NCI-H128 (cell line): ENCODE measurements around the gene NFASC.

Experiments
- DNase-seq: peaks from one replicate; lab custom pipeline; 2025; ENCODE audit not compliant: unreplicated experiment; lab: John Stamatoyannopoulos, UW

The NFASC gene

DNA sequence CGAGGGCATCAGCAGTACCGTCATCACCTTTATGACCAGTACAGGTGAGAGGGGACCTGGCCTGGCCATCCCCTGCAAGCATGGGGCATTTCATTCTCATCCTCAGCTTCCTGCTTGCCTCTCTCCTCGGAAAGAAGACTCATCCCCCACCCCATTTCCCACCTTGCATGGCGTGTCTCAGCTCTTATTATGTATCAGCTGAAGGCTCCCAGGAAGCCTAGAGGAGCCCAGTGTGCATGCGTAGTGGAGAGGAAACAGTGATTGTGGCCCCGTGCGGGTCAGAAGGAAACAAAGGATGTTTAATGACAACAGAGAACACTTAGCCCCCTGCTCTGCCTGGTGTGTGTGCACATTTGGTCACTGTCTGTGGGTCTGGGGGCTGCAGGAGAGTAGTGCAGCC lies 132.0 kb downstream of the NFASC start:
- DNase-seq = no peak

DNA sequence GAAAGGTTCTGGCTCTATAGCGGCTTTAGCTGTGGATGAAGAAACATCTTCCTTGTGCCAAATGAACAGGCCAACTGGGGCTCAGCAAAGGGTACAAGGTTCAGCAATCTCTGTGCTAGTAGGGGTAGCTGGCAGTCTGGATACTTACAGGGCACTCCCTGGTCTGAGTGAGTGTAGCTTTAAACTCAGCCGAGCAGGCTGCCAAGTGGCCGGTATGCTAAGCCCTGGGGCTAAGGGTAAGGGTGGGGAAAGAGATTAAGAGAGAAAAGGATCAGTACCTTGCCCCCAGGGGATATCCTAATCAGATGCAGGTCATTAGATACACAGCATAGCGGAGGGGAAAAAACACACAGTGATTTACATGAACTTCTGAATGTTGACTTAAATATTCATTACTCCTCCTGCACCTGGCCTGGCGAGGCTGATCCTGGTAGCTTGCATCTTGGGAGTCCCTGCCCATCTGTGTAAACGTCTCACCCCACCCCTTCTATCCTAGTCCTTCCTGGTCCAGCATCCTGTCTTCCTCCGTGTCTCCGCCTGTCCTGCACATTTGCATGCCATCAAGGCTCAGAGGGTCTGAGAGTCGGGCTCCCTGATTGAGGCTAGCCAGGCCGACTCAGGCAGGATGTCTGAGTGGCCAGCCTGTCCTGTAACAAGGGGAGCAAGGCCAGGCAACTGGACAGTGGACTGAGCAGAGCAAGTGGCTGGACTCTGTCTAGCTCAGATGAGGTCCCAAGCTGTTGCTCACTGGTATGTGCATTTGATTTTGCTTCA lies 132.9 kb downstream of the NFASC start:
- DNase-seq = no peak

DNA sequence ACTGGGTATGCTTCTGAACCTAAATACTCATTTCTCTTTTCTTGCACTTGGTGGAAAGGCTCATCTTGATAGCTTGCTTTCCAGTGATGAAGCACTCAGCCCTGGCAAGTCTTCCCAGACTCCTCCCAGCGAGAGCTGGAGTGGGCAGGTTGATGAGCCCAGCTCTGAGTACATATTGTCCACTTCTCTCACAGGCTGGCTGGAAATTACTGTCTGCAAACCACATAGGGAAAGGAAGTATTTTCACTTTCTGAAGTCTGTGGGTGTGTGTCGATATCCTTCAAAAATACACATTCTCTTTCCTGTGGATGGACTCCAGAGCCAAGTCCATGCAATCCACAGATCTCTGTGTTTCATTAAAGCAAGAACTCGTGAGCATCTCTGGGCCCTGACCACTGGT lies 133.7 kb downstream of the NFASC start:
- no peak for DNase-seq

DNA sequence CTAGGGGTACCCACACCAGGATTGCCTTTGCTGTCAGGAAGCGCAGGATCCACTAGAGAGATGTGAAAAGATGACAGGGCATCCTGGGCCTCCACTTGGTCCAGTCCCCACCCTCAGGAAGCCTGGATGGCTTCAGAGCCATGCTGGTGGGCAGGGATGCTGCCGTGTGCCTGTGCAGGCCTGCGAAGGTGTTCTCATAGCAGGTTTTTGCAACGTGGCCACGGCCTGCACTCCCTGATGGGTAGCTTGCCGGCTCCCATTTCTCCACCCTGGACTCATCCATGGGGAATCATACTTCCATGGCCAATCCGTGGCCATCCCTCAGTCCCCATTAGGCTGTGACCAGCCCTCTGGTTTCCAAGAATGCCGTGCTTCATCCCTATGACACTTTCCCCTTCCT lies 138.2 kb downstream of the NFASC start:
- DNase-seq = no peak

DNA sequence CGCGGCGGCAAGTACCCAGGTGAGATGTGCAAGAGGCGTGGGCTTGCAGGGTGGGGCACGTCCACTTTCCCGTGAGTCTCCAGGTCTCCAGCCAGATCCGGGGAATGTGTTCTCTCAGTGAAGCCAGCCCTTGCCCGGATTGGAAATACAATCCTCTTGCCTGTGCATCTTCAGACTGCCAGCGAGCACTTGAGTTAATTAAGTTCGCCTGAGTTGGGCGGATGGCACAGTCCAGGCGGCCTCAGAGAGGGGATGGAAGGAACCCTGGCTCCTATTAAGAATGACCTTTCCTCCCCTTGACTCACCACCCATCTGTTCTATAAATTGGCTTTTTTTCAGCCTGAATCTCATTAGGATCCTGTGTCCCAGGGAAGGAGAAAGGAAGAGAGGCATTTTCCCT lies 139.0 kb downstream of the NFASC start:
- DNase-seq = no peak

DNA sequence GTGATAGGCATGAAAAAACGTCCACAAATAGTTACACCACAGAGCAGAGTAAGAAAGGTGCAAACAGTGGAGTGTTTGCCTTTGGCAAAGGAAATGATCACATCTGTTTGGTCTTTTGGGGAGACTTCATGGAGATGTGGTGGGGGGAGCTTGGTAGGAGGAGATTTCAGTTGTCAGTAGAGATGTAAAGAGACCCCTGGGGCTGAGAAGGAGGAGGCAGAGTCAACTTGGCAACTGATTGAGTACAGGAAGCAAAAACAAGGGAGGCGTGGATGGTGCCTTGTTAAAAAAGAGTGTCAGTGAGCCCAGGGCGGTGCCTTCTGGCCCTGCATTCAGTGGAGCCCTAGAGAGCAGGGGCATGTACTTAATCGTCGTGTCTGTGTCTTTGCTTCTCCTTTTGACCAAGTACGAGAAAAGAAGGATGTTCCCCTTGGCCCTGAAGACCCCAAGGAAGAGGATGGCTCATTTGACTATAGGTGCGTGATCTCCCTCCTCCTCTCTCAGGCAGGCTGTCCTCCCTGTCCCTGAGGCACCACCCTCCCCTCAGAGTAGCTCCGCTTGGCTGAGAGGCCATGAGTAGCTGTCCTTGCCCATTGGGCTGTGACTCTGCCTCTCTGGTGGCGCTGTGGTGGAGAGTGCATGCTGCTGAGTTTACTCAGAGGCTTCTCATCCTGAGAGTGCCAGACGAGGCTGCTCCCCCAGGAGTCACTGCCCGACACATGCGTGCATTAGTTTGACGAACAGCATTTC lies 141.9 kb downstream of the NFASC start:
- DNase-seq = no peak

DNA sequence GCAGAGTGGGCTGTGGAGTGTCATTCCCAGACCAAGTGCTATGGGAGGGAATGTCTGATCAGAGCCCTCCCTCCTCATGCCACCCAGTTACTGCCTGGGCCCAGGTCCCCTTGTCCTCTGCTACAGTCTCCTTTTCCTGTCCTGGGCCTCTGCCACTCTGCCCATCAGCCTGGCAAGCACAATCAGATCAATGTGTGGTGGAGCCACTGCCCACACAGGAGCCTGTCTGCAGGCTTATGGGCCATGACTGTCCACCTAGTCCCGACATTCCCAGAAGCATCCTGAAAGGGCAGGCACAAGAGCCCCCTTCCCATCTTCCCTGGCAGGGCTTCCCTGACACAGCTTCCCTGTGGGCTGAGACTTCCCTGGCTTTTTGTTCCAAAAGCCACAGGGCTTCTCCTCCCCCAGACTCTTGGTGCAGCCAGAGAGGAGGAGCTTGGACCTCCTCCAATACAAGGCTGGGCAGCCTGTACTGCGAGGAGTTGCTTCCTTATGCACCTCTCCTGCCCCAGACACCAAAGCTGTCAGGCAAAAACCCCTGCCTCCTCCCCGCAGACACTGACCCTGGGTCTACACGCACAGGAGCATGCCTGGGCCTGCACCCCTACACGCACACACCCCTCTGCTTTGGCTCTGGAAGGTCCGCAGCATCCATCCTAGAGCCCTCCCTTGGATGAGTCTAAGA lies 143.2 kb downstream of the NFASC start:
- peak; percentile 25 for DNase-seq

DNA sequence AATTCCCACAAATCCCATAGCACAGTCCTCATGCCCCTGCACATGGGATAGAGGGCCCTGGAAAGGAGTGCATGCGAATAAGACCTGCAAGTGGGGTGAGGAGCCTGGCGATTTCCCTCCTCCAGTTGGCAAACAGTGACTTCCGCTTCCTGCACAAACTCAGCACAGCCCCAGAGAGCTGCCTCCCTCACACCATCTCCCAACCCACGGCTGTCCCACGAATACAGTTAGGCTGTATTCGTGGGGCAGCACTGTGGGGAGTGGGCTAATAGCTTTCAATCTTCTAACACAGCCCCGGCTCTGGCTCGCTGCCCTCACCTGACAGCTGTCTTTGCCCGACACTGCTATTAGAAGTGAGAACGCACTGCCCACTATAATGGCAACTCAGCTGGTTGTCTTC lies 144.1 kb downstream of the NFASC start:
- DNase-seq = no peak

DNA sequence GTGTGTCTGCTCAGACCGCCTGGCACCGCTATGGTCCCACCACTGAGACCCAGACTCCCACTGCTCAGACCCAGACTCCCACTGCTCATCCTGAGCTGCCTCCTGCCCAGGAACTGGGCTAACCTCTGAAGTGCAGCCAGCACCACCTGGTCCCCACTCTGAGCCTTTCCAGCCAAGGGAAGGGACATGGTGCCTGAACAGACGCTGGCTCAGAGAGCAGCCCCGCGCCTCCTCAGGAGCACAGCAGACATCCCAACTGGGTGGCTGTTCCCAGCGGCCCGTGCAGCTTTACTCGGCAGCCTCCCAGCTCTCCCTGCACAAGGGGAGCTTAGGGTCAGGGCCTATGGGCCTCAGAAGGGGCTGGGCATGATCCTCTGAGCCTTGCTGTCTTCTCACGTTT lies 144.6 kb downstream of the NFASC start:
- DNase-seq = no peak

DNA sequence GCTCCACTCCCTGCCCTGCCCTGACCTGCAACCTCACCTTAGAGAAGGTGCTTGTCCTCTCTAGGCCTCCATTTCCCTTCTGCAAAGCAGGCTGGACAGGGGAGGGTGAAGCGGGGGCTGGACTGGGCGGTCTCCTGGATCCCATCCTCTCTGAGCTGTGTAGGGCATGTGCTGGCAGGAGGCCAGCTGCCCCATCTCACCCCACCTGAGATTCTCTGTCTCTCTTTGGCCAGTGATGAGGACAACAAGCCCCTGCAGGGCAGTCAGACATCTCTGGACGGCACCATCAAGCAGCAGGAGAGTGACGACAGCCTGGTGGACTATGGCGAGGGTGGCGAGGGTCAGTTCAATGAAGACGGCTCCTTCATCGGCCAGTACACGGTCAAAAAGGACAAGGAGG lies 145.4 kb downstream of the NFASC start:
- DNase-seq = no peak

DNA sequence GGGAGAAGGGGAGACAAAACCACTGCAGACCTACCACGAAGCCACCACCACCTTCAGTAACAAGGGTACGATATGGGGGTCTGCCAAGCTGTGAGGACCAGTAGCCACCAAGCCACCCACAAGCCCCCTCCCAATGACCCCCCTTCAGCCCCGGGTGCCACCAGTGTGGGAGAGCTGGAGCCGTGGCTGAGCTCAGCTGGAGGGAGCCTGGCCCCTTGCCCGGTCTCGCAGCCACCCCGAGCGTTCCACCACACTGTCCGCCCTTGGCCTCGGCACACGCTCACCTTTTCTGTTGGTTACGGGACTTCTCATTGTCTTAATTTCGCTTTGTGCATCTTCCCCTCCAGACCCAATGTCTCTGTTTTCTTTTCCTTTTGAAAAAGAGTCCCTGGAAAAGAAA lies 145.9 kb downstream of the NFASC start:
- DNase-seq = no peak

DNA sequence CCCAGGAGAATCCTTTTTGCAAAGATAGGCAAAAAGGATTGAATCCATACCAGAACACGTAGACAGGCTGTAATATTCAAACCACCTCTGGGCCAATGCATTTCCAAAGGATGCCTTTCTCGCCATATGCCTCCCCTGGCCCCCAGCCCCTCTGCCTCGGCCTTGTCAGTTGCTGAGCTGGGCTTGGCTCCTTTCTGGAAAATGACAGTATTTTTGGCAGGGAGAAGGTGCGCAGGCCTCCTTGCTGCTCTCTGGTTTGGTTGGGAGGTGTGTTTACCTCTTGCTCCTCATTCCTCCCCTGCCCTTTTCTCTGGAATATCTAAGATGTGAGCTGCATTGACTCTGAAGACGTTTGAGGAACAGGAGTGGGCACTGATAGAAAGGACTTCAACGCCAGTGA lies 146.3 kb downstream of the NFASC start:
- DNase-seq = no peak

DNA sequence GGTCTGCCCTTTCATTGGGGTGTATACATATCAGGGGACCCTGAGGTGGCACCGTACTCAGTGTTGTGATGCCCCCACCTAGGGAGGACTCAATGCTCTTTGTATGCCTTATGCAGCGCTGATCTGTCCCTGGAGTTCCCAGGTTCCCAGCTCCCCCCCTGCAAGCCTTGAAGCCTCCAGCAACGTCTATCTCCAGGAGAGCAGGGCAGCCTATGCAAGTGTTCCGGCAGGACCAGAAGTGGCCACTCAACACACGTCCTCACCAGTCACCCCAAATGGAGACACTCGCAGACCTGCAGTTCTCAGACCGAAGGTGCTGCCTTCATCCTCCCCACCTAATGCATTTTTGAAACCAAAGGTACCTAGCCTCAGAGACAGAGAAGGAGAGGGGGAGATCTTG lies 147.1 kb downstream of the NFASC start:
- DNase-seq = no peak

DNA sequence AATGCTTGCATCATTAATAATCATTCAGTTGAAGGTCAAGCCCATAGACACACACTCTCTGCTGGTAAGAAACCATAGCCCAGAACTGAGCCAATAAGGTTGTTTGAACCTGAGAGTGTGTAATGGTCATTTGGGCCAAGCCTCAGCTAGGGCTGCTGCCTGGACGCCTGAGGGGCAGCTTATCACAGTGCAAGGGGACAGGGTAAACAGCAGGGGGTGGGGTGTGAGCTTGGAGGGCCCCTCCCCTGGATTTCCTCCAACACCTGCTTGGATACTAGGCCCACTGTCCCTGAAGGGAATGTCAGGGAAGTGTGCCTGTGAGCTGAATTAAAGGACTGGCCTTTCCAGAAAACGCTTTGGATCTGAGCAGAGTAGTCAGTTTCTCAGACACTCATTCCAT lies 147.7 kb downstream of the NFASC start:
- DNase-seq = no peak

DNA sequence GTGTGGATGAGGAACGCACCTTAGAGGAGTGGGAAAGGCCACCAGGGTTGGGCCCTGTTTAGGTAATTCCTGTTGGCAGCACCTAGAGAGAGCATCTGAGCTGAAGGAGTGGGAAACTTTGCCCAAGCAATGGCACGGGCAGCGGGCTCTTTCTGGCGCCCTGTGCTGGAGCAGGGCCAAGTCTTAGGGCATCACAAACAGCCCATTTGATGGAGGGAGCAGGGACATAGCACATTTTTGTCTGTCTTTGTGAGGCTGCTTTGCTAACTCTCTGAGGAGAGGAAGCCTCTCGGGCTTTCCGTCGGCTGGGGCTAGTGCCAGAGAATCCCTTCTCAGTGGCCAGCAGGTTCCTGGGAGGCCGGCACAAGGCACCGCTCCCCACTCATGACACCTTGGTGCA lies 149.8 kb downstream of the NFASC start:
- no peak for DNase-seq

DNA sequence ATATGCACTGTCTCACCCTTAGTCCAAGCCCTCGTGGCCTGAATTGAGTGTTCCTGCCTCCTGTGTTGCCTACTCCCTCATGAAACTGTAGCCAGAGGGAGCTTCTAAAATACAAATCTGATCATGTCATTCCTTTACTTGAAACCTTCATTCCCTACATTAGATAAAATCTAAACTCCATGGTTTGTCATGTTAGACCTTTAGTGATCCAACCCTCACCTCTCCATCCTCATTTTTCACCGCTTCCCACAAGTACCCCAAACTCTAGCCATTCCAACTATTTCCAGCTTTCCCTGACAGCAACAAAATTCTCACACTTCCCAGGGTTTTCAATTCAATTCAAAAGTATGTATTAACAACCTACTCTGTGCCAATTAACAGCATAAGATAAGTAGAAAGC lies 154.0 kb downstream of the NFASC start:
- DNase-seq = no peak

DNA sequence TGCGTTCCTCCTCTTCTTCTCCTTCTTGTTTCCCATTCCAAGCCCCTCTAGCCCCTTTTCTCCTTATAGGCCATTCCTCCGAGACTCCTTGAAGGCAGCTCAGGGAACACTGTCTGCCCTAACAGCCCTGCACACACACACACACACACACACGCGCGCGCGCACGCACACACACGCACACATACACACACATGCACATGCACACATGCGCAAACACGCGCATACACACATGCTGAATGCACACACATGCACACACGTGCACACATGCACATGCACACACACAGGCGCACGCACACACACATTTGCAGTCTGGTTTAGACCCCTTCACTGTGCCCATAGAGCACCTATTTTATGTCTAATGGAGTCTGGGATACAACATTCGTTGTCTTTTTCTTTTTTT lies 154.6 kb downstream of the NFASC start:
- DNase-seq = no peak

DNA sequence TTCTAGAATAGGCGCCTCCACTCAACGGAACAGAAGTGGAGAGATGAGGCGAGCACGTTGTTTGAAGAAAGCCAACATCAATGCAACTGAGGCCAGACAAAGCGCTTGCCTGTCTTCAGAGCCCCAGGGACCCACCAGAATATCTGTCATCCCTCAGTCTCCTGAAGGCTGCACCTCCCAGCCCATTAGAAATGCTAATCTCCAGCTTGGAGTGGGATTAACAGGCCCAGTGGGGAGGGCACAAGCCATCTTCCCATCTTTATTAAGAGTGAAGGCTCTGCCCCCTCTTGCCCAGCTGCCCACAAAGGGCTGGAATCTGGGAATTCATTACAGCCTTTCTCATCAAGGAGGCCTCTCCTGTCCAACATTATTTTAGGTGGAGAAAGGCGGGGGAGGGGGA lies 155.5 kb downstream of the NFASC start:
- DNase-seq = no peak

DNA sequence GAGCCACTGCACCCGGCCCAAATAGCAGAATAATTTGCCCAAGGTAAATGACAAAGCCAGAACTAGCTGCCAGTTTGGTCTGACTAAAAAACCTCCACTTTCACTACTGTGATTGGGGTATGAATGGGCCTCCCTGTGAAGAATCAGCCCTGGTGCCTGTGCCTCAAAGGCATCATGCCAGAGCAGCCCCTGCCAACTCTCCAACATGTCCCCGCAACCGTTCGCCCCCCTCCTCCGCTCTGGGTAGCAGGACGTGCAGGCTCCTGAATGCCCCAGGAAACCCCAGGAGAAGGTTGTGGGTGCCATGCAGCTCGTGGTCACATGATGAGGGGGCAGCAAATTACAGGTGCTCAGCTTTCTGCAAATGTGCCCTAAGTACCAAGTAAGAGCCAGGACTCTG lies 157.7 kb downstream of the NFASC start:
- no peak for DNase-seq

DNA sequence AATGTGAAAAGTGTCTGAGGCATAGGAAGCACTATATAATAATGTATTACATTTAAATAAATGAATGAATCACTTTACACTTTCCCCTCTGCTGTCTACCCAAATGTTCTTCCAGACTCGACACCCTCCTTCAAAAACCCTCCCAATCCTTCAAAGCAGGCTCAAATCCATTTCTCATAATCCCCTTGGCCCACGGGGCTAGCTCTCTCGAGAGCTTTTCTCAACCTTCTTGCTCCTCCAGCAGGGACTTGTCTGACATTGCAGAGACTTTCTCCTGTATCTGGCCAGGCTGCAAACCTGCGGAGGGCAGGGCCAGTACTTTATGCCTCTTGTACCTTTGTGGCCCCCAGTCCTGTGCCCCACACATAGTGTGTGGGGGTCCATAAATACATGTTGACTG lies 158.3 kb downstream of the NFASC start:
- no peak for DNase-seq

DNA sequence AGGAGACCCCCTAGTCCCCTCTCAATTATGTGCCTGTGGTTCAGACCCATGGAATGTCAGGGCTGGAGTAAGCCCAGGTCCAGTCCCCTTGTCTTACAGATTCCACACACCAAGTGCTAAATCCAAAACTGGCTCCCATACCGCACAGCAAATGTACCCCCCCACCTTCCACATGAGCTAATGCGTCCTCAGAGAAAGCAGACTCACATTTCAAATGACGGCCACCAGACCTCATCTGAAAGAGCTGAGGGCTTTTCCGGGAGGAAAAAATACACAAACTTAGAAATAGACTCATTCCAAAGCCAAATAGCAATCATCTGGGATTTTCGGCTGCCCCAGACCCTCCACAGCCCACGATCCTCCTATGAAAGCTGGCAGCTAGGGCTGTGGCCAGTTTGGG lies 159.6 kb downstream of the NFASC start:
- no peak for DNase-seq

DNA sequence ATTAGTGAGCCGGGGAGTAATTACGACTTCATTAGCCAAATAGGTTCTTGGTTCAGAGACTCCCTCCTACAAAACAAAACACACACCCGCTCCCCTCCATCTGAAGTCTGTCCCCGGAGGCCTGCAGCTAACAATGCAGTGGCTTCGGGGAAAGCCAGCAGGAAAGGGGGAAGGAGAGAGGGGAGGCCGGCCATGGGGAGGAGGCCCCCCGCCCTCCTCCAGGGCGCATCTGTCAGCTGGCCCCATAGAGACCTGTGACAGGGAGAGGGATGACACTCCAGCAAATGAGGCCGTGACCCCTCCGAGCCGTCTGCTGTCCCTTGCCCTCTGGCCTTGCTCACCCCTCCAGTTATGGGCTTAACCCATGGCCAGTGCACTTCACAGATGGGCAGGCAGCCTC lies 160.2 kb downstream of the NFASC start:
- DNase-seq = no peak
